HepG2 (cell line): ENCODE results near the gene SLC1A2. TPM values are rescaled to one million over a fixed set of nuclear protein-coding genes. Genes with fewer than 3 reads are reported as not detected.

Source experiments
- CHD4 ChIP-seq: fragments of 200-600 bp; sonication (generic); IDR thresholded peaks from 2 replicates; pipeline ENCODE4 v1.7.0; 2017; ENCODE audit warnings: mild to moderate bottlenecking, low read length, borderline replicate concordance
- FOXO1 ChIP-seq: sonication (generic); formaldehyde crosslinking; IDR thresholded peaks from 2 replicates; pipeline ENCODE4 v1.4.0; 2020; ENCODE audit warnings: missing genetic modification reagents
- MIER3 ChIP-seq: IDR thresholded peaks from 2 replicates; pipeline ENCODE4 v1.6.1; 2016; ENCODE audit warnings: missing compliant biosample characterization, borderline replicate concordance
- RBAK ChIP-seq: sonication (generic); formaldehyde crosslinking; IDR thresholded peaks from 2 replicates; pipeline ENCODE4 v1.5.1; 2020; ENCODE audit warnings: mild to moderate bottlenecking, missing genetic modification reagents
- SP4 ChIP-seq: sonication (generic); formaldehyde crosslinking; IDR thresholded peaks from 2 replicates; pipeline ENCODE4 v1.8.1; 2023; ENCODE audit warnings: mild to moderate bottlenecking, missing genetic modification reagents
- THAP11 ChIP-seq: IDR thresholded peaks from 2 replicates; pipeline ENCODE4 v1.6.1; 2016; ENCODE audit warnings: missing biosample characterization, missing genetic modification reagents
- ZNF12 ChIP-seq: sonication (generic); formaldehyde crosslinking; IDR thresholded peaks from 2 replicates; pipeline ENCODE4 v1.5.0; 2020; ENCODE audit warnings: missing genetic modification reagents
- ZNF329 ChIP-seq: sonication (generic); formaldehyde crosslinking; IDR thresholded peaks from 2 replicates; pipeline ENCODE4 v1.9.0; 2021; ENCODE audit warnings: low read depth, mild to moderate bottlenecking, missing genetic modification reagents
- ZNF33A ChIP-seq: sonication (generic); formaldehyde crosslinking; IDR thresholded peaks from 2 replicates; pipeline ENCODE4 v1.5.1; 2020; ENCODE audit warnings: missing genetic modification reagents, mild to moderate bottlenecking, moderate library complexity, borderline replicate concordance
- ZNF501 ChIP-seq: sonication (generic); formaldehyde crosslinking; IDR thresholded peaks from 2 replicates; pipeline ENCODE4 v1.5.1; 2020; ENCODE audit warnings: mild to moderate bottlenecking, moderate library complexity, missing genetic modification reagents
- ZNF557 ChIP-seq: sonication (generic); formaldehyde crosslinking; IDR thresholded peaks from 2 replicates; pipeline ENCODE4 v1.4.0; 2020; ENCODE audit warnings: missing genetic modification reagents
- ZNF878 ChIP-seq: sonication (generic); formaldehyde crosslinking; IDR thresholded peaks from 2 replicates; pipeline ENCODE4 v1.8.1; 2023; ENCODE audit warnings: mild to moderate bottlenecking, missing genetic modification reagents, moderate library complexity
- polyA plus RNA-seq, 8 experiments: library from polyadenylated mRNA; depleted of rRNA in 3 of 8; stranded (reverse) in 7 of 8; unstranded in 1 of 8; fragments of >200 nt; fragmentation: Illumina TruSeq in 4 of 8; extraction: Trizol in 4 of 8; gene quantifications; 2 replicates each; pipeline versions ENCODE4 v1.2.1 to v1.2.3, GENCODE V29; 2011 to 2016; ENCODE audit warnings: low read depth in 4 of 8, missing spikeins in 1 of 8, mixed read lengths in 1 of 8; ENCODE audit not compliant: insufficient read depth in 1 of 8
- total RNA-seq, 5 experiments: library from RNA; depleted of rRNA; stranded (reverse); fragments of >200 nt; fragmentation: Illumina TruSeq; extraction: Trizol; gene quantifications; 2 replicates each; pipeline ENCODE4 v1.2.3, GENCODE V29; 2016; ENCODE audit warnings: low read depth in 1 of 5
- TF ChIP-seq, protein P1 (sequence below): sonication (generic); formaldehyde crosslinking; IDR thresholded peaks from 2 replicates; pipeline ENCODE4 v1.4.0; 2020; ENCODE audit warnings: missing genetic modification reagents; ENCODE audit errors: not compliant biosample characterization
- TF ChIP-seq, protein P2 (sequence below): sonication (generic); formaldehyde crosslinking; IDR thresholded peaks from 2 replicates; pipeline ENCODE4 v1.9.0; 2021; ENCODE audit warnings: missing genetic modification reagents, mild to moderate bottlenecking, borderline replicate concordance
- TF ChIP-seq, protein P3 (sequence below): sonication (generic); formaldehyde crosslinking; IDR thresholded peaks from 2 replicates; pipeline ENCODE4 v1.5.0; 2020; ENCODE audit warnings: missing genetic modification reagents
- TF ChIP-seq, protein P4 (sequence below): sonication (generic); formaldehyde crosslinking; IDR thresholded peaks from 2 replicates; pipeline ENCODE4 v1.8.0; 2022; ENCODE audit warnings: missing genetic modification reagents, mild to moderate bottlenecking, moderate library complexity, borderline replicate concordance
- TF ChIP-seq, protein P5 (sequence below): sonication (generic); formaldehyde crosslinking; IDR thresholded peaks from 2 replicates; pipeline ENCODE4 v1.4.0; 2020; ENCODE audit warnings: missing genetic modification reagents, mild to moderate bottlenecking, borderline replicate concordance
- TF ChIP-seq, protein P6 (sequence below): sonication (generic); formaldehyde crosslinking; IDR thresholded peaks from 2 replicates; pipeline ENCODE4 v1.4.0; 2020; ENCODE audit warnings: mild to moderate bottlenecking, missing genetic modification reagents
- TF ChIP-seq, protein P7 (sequence below): sonication (generic); formaldehyde crosslinking; IDR thresholded peaks from 2 replicates; pipeline ENCODE4 v1.4.0; 2020; ENCODE audit warnings: mild to moderate bottlenecking, missing genetic modification reagents, borderline replicate concordance

SLC1A2 gene
- total and polyA plus RNA-seq, 2 of the 13 experiments (the other 11 are each of a cell fraction or from before 2014, with no cell fraction given): 23.2 to 43.2 TPM

DNA sequence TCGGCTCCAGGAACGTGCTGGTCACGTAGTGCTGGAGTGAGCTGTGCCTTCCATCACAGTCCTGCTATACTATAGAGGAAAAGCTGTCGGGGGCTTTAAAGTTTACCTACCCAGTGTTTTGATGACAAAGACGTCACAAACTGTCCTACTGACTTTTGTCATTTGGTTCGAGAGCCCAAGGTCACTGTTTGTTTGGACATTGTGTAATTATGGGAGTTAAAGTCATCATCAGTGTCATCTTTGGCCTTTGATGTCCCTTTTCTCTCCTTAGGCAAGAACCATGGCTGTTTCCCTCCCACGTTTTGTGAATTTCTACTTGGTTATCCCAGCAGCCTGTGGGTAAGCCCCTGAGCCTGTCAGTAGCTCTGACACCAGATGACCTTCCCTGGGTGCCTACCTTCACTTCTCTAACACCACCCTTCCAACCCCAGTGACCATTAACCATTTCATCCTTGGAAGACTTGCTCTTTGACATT is 59.3 kb downstream of the SLC1A2 start (continued):
- peak; percentile 48; the same call in 1 of the 2 replicates for TF ChIP-seq RBAK
- TF ChIP-seq, protein P1, sequence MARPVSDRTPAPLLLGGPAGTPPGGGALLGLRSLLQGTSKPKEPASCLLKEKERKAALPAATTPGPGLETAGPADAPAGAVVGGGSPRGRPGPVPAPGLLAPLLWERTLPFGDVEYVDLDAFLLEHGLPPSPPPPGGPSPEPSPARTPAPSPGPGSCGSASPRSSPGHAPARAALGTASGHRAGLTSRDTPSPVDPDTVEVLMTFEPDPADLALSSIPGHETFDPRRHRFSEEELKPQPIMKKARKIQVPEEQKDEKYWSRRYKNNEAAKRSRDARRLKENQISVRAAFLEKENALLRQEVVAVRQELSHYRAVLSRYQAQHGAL (CRISPR knock-in tag): no peak
- no peak for TF ChIP-seq ZNF33A (CRISPR knock-in tag)
- no peak for TF ChIP-seq ZNF329 (CRISPR knock-in tag)
- peak; percentile 63 for TF ChIP-seq ZNF501 (CRISPR knock-in tag)
- peak; percentile 98 for TF ChIP-seq MIER3 (CRISPR knock-in tag)
- TF ChIP-seq, protein P2, sequence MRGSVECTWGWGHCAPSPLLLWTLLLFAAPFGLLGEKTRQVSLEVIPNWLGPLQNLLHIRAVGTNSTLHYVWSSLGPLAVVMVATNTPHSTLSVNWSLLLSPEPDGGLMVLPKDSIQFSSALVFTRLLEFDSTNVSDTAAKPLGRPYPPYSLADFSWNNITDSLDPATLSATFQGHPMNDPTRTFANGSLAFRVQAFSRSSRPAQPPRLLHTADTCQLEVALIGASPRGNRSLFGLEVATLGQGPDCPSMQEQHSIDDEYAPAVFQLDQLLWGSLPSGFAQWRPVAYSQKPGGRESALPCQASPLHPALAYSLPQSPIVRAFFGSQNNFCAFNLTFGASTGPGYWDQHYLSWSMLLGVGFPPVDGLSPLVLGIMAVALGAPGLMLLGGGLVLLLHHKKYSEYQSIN (CRISPR knock-in tag): no peak
- peak; percentile 28; the same call in 1 of the 2 replicates for TF ChIP-seq ZNF557 (CRISPR knock-in tag)
- TF ChIP-seq ZNF12: peak; percentile 74; the same call in 1 of the 2 replicates
- TF ChIP-seq SP4: 0 out of 2 replicates have a peak, but pooled peaks have one; percentile 44
- TF ChIP-seq, protein P3, sequence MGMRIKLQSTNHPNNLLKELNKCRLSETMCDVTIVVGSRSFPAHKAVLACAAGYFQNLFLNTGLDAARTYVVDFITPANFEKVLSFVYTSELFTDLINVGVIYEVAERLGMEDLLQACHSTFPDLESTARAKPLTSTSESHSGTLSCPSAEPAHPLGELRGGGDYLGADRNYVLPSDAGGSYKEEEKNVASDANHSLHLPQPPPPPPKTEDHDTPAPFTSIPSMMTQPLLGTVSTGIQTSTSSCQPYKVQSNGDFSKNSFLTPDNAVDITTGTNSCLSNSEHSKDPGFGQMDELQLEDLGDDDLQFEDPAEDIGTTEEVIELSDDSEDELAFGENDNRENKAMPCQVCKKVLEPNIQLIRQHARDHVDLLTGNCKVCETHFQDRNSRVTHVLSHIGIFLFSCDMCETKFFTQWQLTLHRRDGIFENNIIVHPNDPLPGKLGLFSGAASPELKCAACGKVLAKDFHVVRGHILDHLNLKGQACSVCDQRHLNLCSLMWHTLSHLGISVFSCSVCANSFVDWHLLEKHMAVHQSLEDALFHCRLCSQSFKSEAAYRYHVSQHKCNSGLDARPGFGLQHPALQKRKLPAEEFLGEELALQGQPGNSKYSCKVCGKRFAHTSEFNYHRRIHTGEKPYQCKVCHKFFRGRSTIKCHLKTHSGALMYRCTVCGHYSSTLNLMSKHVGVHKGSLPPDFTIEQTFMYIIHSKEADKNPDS (CRISPR knock-in tag): 0 out of 2 replicates have a peak, but pooled peaks have one; percentile 25
- TF ChIP-seq FOXO1 (CRISPR knock-in tag): peak; percentile 97
- TF ChIP-seq, protein P4, sequence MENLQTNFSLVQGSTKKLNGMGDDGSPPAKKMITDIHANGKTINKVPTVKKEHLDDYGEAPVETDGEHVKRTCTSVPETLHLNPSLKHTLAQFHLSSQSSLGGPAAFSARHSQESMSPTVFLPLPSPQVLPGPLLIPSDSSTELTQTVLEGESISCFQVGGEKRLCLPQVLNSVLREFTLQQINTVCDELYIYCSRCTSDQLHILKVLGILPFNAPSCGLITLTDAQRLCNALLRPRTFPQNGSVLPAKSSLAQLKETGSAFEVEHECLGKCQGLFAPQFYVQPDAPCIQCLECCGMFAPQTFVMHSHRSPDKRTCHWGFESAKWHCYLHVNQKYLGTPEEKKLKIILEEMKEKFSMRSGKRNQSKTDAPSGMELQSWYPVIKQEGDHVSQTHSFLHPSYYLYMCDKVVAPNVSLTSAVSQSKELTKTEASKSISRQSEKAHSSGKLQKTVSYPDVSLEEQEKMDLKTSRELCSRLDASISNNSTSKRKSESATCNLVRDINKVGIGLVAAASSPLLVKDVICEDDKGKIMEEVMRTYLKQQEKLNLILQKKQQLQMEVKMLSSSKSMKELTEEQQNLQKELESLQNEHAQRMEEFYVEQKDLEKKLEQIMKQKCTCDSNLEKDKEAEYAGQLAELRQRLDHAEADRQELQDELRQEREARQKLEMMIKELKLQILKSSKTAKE (CRISPR knock-in tag): peak; percentile 90
- TF ChIP-seq ZNF878 (CRISPR knock-in tag): peak; percentile 80; the same call in 1 of the 2 replicates
- TF ChIP-seq, protein P5, sequence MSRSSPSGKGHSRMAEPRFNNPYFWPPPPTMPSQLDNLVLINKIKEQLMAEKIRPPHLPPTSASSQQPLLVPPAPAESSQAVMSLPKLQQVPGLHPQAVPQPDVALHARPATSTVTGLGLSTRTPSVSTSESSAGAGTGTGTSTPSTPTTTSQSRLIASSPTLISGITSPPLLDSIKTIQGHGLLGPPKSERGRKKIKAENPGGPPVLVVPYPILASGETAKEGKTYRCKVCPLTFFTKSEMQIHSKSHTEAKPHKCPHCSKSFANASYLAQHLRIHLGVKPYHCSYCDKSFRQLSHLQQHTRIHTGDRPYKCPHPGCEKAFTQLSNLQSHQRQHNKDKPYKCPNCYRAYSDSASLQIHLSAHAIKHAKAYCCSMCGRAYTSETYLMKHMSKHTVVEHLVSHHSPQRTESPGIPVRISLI (CRISPR knock-in tag): peak; percentile 50; the same call in 1 of the 2 replicates
- TF ChIP-seq, protein P6, sequence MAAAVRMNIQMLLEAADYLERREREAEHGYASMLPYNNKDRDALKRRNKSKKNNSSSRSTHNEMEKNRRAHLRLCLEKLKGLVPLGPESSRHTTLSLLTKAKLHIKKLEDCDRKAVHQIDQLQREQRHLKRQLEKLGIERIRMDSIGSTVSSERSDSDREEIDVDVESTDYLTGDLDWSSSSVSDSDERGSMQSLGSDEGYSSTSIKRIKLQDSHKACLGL (CRISPR knock-in tag): no peak
- TF ChIP-seq CHD4: no peak
- peak; percentile 74; the same call in 1 of the 2 replicates for TF ChIP-seq THAP11 (CRISPR knock-in tag)
- TF ChIP-seq, protein P7, sequence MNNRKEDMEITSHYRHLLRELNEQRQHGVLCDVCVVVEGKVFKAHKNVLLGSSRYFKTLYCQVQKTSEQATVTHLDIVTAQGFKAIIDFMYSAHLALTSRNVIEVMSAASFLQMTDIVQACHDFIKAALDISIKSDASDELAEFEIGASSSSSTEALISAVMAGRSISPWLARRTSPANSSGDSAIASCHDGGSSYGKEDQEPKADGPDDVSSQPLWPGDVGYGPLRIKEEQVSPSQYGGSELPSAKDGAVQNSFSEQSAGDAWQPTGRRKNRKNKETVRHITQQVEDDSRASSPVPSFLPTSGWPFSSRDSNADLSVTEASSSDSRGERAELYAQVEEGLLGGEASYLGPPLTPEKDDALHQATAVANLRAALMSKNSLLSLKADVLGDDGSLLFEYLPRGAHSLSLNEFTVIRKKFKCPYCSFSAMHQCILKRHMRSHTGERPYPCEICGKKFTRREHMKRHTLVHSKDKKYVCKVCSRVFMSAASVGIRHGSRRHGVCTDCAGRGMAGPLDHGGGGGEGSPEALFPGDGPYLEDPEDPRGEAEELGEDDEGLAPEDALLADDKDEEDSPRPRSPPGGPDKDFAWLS (CRISPR knock-in tag): no peak
